HG03097 (cell line): ENCODE measurements around the gene CDH13.

Source experiments
- ATAC-seq: cut with Tn5 transposase; IDR thresholded peaks from one replicate; pipeline ENCODE4 v1.9.1; 2021; ENCODE audit not compliant: unreplicated experiment, low FRiP score

The CDH13 gene

DNA sequence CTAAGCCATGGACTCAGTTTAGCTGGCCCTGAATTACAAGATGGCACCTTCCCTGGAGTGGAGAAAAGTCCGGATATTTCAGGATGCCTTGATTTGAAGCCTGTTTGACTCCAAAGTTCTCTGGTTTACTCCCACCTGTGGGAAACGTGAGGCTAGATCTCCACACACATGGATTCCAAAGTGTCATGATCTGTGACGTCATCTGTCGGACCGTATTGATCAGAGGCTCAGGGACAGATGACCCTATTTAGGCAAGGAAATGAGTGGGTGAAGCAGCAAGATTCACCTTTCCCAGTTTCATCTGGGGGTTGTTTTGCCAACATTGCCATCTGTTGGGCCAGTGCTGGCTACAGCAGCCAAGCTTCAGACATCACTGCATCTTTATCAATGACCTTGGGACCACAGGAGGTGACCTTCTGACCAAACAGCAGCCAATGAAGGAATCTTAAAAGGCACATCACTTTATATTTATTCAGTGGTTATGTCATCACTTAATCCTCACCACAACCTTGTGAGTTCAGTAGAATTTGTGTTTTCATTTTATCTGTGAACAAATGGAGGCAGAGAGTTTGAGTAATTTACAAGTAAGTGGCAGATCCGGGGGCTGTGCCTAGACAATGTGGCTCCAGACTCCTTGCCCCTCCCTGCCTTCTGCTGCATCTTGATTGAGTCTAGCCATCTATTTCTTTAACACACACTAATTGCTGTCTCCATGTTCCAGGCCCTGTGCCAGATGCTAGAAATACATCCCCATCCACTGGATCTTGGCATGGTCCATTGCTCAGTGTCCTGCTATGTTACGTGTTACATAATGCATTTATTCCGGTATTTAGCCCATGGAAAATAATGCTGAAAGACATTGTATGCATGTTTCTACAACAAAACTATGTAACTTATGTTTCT lies 1.5 kb upstream of the CDH13 start:
- ATAC-seq = no peak

DNA sequence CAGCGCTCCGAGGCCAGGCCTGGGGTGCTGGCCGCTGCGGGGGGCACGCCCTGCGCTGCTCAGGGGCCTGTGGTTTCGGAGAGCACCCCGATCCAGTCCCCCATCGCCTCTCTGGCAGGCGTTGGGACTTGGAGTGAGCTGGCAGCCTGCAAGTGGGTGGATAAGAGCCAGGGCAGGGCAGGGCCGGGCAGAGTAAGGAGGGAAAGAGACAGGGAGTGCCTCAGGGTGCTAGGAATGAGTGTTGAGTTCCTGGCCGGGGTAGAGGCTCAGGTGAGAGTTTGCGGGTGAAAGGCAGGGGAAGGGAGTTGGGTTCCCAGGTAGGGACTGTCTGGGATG lies 1.3 kb downstream of the CDH13 start:
- ATAC-seq = no peak

DNA sequence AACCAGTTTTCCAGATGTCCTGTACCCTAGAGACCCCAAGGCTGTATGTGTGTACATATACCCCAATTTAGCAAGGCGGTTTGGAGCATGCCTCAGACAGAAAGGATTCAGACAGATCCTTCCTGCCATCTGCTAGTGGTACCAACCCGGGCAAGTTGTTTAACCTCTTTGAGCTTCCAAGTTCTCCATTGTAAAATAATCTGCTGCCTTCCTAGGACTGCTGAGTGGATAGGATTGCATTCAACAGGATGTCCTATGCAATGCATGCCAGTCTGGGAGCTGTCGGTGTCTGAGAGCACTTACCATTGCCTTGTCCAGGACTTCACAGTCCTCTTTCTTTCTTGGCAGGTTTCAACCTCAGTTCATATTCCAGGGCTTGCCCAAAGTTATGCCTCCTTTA lies 1.9 kb downstream of the CDH13 start:
- no peak for ATAC-seq

DNA sequence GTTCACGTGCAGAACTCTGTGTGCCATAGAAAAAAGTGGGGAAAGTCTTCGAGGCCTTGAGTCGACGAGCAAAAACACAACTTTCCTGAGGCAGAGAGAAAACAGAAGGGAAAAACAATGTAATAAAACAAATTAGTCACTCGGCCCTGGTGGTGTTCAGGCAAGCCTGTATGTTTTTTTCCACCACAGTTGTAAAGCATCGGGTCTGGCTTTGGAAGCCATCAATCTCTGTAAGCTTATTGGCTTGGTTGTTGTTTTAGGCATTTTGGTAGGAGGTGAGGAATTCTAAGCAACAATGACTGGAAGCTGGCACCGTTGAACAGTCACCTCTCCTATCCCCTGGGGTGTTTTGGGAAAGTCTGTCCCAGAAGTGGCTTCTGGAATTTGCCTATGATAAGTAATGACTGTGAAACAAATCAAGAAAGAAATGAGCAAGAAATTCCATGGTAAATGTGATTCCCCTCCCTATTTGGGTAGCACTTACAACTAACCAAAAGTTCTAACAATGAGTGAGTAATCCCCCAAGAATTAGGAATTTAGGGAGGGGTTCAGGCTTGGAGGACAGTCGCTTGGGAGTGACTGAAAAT lies 2.8 kb downstream of the CDH13 start:
- ATAC-seq = no peak

DNA sequence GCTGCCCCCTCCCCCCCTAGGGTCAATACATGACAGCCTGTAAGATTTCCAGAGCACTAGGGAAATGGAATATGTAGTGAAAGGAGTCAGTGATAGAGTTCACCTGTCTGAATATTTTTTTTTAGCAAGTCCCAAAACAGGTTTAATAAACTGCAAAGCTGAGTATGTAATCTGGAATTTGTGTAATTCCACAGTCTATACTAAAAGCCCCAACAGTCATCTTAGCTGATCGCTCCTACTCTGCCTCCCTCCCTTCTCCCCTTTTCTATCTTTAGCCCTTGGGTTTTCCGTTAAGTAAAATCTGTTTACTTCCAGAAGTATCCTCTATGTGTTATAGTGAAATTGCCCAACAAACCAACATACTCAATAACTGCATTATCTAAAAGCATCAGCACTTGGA lies 3.5 kb downstream of the CDH13 start:
- no peak for ATAC-seq

DNA sequence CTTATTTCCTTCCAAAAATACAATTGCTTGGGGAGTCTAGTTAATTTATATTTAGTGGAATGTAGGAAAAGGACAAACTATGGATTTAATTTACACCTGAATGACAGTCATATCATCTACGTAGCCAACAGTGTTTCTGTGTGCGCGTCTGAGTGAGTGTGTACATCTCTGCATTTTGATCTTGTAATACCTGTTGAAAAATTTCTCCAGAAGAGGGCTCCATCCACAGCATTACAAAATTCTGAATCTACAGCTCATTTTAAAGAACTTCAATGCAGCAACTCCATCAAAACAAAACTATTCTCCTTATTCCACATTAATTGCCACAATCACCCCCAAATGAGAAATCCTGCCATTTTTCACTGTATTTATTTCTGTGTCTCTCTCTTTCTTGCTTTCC lies 3.9 kb downstream of the CDH13 start:
- ATAC-seq = no peak

DNA sequence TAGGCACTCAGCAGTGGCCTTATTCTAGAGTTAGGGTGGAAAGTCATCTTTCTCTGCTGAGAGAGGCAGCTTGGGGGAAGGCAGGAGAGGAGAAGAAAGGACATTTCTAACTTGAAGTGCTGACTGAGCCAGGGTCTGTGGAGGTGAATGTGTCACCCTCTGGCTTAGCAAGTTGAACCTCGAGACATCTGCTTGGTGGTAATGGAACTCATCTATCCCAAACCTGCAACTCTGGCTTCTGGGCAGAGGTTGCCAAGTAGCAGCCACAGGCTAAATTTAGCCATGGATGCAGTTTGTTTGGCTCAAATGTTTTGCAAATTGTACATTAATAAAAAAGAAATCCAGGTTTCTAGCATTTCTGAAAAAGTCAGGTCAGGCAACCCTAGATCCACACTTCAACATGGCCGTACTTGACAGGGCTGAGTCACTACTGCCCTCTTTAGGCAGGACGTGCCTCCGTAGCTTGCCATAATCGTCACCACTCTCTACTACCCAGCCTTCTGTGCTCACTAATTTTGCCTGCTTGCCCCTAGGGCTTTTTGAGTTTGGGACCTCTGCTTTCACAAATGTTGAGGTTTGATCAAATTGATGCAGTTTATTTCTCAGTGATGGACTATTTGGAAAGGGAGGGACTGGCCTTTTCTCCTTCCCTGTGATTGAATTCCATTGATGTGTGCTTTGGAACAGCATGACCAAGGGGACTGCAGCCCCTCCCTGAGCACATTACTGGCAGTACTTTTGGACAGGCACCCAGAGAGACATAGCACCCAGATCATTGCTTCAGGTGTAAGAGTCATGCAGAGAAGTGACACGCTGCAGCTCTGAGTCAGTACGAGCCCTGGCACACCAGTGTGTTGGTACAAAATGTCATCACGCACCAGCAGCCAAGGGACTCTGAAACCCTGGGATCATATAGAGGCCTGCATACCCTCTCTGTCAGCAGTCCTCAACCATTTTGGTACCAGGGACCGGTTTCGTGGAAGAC lies 5.2 kb downstream of the CDH13 start:
- no peak for ATAC-seq

DNA sequence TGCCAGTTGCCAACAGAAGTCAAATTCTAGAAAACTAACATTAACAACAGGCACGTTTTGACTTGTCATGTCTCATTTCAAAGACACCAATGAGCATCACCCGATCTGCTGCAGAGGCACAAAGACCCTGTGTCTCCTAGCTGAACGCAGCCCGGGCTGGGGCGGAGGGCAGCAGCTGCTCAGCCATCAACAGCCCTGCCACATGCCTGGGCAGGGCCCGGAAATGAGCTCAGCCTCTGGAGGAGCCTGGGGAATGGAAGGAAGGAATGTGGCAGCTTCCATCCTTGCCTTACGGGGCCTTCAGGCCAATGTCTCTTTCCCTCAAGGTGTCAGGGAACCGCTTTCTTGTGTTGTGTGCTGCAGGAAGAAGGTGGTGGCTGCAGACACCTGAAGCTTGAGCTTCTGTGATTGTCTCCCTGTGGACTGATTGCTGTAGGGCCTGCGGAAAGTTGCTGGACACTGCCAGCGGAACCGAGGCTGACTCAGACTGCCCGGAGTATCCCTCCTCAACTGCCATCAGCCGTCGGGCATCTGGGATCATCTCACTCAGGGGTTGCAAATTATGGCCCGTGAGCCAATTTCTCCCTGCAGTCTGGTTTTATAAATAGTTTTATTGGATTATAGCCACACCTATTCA lies 7.3 kb downstream of the CDH13 start:
- ATAC-seq = no peak

DNA sequence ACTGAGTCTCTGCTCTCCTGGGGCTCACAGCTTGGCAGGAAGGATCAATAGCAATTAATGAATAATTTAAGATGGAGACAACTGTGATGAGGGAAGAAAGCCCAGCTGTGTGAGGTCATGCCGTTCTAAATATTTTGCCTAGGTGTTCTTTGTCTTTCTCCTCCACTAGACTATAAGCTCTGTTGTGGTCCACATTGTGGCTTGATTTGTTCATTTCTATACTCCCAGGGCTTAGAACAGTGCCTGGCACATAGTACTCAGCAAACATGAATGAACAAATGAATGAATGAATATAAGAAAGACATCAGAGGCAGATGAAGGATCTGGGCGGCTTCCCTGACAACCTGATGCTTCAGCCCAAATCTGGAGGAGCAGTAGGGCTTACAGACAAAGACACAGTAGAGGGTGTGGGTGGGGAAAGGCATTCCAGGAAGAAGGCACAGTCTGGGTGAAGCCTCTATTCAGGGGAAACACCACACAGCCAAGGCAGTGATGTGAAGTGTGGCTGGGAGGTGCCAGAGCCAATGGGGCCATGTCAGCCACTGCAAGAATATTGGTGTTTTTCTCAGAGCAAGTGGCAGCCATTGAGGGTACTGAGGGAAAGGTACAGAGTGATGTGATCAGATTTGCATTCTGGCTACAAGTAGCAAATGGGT lies 8.3 kb downstream of the CDH13 start:
- no peak for ATAC-seq

DNA sequence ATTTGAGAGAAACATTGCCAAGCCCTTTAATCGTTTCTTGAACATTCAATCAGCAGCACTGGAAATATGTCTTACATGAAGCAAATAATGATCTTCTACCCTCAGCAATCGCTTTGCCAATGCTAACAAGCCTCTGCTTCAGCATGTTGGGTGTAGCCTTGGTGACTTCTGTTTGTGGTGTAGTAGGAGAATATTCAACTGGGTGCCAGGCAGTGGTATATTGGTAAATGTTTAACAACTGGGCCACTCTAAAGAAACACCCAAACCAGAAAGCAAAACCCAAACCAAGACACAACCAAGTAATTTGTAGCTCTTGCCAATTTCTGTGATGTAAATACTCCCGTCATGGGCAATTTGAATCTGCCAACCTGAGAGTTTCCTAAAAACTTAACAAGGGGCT lies 9.7 kb downstream of the CDH13 start:
- no peak for ATAC-seq

DNA sequence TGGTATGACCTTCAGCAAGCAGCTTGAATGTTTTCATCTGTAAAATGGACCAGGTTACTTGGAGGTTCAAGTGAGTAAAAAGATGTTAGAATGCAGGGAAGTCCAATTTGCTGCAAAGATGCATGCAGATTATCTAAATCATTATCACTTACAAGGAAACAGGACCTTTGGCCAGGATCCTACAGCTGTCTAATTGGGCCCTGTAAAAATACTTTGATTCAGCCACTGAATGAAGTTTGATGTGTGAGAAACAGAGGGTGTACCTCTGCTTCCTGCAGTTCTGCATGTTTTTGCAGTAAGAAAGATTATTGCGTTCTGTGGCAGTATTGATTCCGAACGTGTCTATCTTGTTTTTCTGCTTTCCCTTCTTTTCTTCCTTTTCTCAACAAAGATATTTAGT lies 10.2 kb downstream of the CDH13 start:
- ATAC-seq = no peak

DNA sequence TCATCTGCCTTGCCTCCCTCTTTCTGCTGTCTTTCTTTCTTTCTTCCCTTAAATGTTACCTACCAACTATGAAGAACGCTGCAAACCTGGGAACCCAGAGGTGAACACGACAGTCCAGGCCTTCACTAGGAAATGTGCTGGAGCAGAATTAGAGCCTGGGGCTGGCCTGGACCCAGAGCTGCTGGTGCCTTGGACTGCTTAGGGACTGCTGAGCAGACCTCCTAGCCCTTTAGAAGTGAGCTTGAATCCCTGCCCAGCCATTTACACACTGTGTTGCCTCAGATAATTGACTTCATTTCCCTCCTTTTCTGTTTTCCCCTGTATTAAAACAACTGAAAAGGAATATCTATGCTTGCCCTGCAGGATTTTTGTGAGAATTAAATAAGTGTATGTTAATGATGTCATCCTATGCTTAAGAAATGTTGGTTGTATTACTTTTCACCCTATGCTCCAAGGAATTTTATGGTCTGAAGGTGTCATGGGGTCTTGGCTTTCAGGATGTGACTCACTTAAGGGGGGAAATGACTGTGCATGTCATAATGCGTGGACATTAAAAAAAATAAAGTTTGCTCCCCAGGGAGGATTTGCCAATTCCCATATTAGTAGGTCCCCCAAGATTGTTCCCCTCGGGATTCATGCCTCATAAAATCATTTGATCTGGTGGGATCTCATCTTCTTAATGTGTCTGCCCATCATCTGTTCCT lies 11.5 kb downstream of the CDH13 start:
- no peak for ATAC-seq

DNA sequence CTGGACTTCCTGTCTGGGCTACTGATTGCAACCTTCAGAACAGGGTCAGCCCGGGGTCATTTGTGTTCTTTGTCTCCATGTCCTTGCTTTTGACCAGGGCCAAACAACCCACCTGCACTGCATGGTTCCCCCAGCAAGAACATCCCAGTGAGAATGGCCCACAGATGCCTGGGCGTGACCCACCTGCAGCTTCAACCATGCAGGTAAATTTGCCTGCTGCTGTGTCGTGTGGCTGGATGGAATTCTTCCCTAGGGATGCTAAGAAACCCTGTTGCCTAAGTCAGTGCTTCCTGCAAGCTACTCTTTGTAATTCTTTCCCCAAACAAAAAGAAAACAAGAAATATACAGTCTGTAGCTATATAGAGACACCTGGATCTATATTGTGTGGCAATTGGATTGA lies 12.5 kb downstream of the CDH13 start:
- ATAC-seq = no peak

DNA sequence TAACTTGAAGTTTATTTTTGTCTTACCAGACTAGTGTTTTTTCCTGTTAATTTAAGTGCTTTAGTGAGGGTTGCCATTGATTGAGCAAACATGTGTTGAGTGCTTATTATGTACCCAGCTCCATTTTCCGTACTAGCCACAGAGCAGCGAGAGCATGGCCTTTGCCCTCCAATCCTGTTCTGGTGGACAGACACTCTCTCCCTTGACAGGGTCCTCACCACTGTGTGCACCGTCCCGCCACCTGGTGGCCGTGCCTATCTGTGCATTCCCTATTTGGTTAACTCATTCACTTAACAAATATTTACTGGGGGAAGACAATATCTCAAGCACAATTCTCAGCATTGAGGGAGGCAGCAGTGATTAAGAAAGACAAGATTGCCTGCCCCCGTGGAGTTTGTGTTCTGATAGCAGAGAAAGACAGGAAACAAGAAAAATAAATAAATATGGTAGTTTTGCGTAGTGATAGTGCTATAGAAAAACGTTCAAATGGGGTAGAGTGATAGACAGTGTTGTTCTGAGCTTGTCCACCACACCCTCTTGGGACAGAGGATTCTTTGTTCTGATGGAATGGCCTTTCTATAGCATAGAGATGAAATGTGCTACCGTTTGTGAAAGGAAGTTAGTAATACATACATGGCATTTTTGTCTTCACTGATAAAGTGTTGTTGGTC lies 13.0 kb downstream of the CDH13 start:
- ATAC-seq = no peak

DNA sequence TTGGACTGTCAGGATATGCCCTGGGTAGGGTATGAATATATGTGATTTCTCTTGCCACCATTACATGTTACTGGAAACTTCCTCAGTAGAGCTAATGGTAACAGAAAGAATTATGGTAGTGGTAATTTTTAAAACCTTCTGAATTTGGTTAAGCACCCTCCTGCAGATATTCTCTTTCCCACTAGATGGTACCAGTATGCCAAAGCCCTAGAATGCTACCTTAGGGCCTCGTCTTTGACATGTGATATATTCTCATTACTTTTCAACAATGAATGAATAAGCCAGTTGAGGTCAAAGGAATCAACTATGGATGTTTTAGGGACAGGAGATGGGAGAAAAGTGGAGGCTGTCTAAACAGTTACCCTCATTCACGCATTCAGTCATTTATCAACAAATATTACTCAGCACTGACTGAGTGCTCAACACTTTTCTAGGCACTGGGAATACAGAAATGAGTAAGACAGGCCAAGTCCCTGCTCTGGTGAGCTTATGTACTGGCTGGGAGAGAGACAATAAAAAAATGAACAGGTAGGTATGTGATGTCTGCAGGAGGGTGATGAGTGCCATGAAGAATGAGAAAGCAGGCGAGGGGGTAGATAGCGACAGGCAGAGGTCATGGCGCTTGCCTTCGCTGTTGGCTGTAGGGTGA lies 14.7 kb downstream of the CDH13 start:
- ATAC-seq = no peak

DNA sequence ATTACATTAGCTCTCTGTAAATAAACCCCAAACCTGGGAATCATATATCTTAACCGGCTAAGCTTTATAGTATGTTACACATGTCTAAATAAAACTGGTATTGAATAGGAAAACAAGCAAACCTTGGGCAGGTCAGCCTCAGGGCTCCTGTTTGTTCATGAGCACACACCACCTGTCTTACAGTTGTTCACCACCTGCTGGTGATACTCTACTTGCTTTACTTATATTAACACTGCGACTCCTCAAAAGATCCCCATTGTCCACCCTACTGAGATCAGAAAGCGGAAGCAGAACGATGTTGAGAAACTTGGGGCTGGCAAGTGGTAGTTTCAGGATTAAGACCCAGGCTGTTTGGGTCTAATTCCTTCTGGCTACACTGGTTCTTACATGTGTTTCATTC lies 16.4 kb downstream of the CDH13 start:
- no peak for ATAC-seq

DNA sequence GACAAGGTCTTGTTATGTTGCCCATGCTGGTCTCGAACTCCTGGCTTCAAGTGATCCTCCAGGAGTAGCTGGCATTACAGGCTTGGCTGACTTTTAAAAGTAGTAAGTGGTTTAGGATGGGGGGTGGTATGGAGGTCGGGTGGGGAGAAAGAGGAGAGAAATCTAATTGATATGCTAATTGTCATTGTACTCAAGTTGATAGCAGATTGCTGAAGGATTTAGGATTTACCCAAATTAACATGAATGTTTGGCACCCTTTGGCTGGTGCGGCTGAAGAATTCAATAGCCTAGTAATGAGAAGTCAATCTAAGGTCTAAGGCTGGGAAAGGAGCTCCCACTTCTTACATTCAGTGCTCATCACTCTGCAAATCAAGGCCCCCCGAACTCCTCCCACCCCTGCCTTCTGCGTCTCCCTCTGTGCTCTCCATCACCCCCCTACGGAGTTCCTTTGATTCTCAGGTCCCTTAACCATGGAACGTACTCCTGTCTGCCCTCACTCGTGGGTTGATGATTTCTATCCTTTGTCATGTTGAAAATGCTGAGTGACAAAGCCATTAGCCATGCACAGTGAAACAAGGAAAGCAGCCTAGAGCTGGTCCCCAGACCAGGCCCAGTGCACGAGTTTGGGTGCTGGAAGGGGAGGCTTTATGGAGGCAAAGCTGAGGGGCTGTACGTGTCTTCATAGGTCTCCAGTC lies 17.3 kb downstream of the CDH13 start:
- no peak for ATAC-seq

DNA sequence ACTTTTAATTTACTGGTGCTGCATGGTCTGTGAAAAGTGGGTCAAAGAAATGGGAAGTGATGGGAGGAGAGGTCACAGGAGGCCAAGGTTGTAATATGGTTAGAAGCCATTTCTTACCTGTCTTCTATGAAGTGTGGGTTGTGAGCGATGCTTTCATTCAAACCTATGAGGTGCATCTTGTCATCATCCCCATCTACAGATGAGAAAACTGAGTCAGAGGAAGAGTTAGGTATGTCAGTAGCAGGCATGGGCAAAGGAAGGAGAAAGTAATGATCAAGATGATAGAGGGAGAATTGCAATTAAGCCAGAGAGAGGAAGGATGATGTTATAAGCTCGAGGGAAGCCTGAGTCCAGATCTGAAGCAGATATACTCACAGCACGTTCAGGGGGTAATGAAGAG lies 19.7 kb downstream of the CDH13 start:
- no peak for ATAC-seq
